ENCODE data around the gene PRKRA. TPM values are rescaled to one million over a fixed set of nuclear protein-coding genes. Genes with fewer than 3 reads are reported as not detected.

The PRKRA gene
- total RNA-seq, 4 donors from 2014 or later, result 35.6 to 317 (median 56.9) TPM

DNA sequence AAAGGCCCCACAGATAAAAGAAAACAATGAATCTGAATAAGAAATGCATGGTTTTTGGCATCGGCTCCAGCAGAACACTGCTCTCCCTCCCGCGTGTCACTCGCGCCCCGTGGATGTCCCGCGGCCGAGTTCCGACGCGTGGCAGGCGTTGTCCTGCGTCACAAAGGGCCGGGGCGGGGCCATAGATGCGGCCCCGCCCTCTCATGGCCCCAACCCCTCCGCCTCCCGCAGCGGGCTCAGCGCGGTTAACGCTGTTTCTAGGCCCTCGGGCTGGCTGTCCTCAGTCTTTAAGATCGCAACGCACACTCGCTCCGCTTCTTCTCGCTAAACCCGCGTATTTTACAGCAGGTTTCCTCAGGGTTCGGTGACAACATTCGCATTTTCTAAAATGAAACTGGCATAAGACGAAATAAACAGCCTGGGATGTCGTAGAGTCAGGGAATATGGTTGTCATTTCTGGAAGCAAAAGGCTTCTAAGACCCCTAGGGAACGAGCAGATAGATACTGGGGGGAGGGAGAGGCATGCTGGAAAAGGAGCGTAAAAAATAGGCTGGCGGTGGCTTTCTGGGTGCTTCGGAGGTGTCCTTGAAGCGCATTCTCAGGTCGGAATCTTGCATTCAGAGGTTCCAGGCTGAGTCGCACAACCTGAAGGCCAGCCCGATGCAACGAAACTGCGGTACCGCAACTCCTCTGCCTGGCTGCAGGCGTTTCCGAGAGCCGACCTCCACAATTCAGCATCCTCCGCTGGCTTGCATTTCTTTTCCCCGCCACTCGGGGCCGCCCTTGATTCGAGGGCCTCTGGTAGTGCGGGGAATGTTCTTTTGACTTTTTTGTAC, 27.7 kb upstream of the PRKRA start, which contains the start of gene FKBP7:
TSS of gene FKBP7 (minus strand) at position 162 of the 836 bp plus-strand sequence. CDS start at position 61, 101 bp downstream.
- in situ Hi-C loops (cut with MboI; ENCODE audit: low pct_ligation_motif_present in 1 of 4, low pct_unique_long_range_greater_than_20kb in 1 of 4, low sequenced_read_pairs in 3 of 4) (no loop called here), intact Hi-C loops (cut with DNase I; ENCODE audit: low total_unique reads) (loop anchor here (2.0 kb wide), 1 partner anchor 28 kb away; the partner anchor contains the start of genes PJVK and PRKRA)
- Histone ChIP-seq H3K4me3 (peak within 1 kb of the TSS; percentile 51 to 77 (median 58)), H3K27ac (peak within 1 kb of the TSS; percentile 94 to 98 (median 97)), H3K27me3 (no peaks in the 10 kb centered on the region), H3K4me1 (peaks cover 18 to 46% (median 32%) of the 10 kb centered on the region in 4 donors), H3K9me3 (no peaks in the 10 kb centered on the region), H3K36me3 (no peaks in the 10 kb centered on the region)
- TF ChIP-seq POLR2A (IDR thresholded peaks at IDR 0.05), result peak; percentile 73
- peak; percentile 63 for TF ChIP-seq EP300 (IDR thresholded peaks at IDR 0.05; ENCODE audit: low read depth)
- TF ChIP-seq, protein P1, sequence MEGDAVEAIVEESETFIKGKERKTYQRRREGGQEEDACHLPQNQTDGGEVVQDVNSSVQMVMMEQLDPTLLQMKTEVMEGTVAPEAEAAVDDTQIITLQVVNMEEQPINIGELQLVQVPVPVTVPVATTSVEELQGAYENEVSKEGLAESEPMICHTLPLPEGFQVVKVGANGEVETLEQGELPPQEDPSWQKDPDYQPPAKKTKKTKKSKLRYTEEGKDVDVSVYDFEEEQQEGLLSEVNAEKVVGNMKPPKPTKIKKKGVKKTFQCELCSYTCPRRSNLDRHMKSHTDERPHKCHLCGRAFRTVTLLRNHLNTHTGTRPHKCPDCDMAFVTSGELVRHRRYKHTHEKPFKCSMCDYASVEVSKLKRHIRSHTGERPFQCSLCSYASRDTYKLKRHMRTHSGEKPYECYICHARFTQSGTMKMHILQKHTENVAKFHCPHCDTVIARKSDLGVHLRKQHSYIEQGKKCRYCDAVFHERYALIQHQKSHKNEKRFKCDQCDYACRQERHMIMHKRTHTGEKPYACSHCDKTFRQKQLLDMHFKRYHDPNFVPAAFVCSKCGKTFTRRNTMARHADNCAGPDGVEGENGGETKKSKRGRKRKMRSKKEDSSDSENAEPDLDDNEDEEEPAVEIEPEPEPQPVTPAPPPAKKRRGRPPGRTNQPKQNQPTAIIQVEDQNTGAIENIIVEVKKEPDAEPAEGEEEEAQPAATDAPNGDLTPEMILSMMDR (IDR thresholded peaks at IDR 0.05), result peak; percentile 62 to 87 (median 80)
- TF ChIP-seq POLR2AphosphoS5 (IDR thresholded peaks at IDR 0.05), result peak; percentile 87 to 90 (median 88)
- DNase-seq, result peak; percentile 91
- 0 to 3% methylated on average over 7 to 56 of the region's 56 CpGs for WGBS, 2 donors (ENCODE audit: low coverage in 1 of 2)

DNA sequence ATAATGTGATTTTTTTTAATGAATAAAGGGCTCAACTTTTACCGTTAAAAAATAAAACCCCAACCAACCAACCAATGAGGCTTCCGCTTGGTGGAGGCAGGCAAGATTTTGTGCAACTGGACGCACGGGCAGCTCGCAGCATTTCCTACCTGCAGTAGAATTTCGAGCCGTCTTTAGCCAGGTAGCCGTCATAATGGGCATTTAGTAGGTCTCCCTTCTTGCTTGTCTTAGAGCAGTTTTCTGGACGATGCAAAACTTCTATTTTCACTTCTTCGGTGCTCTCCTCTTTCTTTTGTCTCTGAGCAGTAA, 27.1 kb upstream of the PRKRA start:
- Histone ChIP-seq H3K4me3 (peak overlapping the region; percentile 51 to 77 (median 58)), H3K4me1 (peaks cover 18 to 43% (median 32%) of the 10 kb centered on the region in 4 donors), H3K27me3 (no peaks in the 10 kb centered on the region), H3K36me3 (no peaks in the 10 kb centered on the region), H3K27ac (peak overlapping the region; percentile 94 to 98 (median 97)), H3K9me3 (no peaks in the 10 kb centered on the region)
- in situ Hi-C loops (cut with MboI; ENCODE audit: low pct_ligation_motif_present in 1 of 4, low pct_unique_long_range_greater_than_20kb in 1 of 4, low sequenced_read_pairs in 3 of 4), result no loop called here
- 1 to 2% methylated on average over 7 to 10 of the region's 10 CpGs for WGBS, 2 donors (ENCODE audit: low coverage in 1 of 2)
- intact Hi-C loops (cut with DNase I; ENCODE audit: low total_unique reads), result loop anchor here (2.0 kb wide), 1 partner anchor 27 kb away; the partner anchor contains the start of genes PJVK and PRKRA
- TF ChIP-seq, protein P1 (IDR thresholded peaks at IDR 0.05), result no peak
- TF ChIP-seq EP300 (IDR thresholded peaks at IDR 0.05; ENCODE audit: low read depth), result no peak
- TF ChIP-seq POLR2AphosphoS5 (IDR thresholded peaks at IDR 0.05), result no peak
- TF ChIP-seq POLR2A (IDR thresholded peaks at IDR 0.05), result no peak
- DNase-seq, result peak; percentile 20

DNA sequence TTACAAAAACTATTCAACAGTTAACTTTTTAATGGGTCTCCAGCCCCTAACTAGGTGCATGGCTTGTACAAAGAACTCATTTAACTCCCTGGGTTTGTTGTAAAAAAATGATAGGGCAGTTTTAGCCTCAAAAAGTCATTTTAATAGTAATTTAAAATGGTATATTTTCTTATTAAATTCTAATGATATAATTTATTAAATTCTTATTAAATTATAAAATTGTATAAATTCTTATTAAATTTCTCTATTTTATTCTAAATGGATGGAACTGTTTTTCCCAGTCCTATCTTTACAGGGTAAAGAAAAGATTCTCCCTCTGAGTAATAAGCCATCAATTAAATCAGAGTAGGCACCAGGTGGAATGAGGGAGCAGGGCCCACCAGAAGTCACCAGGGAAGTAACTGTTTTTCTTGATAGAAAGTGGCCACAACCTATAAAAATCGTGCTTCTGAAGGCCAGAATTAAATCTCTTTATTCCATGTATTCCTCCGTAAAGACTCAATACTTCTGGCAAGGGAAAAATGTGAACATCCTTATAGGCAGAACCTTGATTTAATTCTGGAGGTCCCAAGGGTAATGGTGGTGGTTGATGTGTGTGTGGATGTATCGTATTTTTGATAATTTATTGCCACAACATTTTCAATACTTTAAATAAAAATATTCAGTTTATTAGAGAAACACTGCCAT, 26.6 kb upstream of the PRKRA start:
- peak overlapping the region; percentile 94 to 98 (median 97) for H3K27ac ChIP-seq
- intact Hi-C loops (cut with DNase I; ENCODE audit: low total_unique reads), result loop anchor here (2.0 kb wide), 1 partner anchor 27 kb away; the partner anchor contains the start of genes PJVK and PRKRA
- TF ChIP-seq, protein P1 (IDR thresholded peaks at IDR 0.05), result no peak
- no peak for TF ChIP-seq POLR2AphosphoS5 (IDR thresholded peaks at IDR 0.05)
- no peak for TF ChIP-seq EP300 (IDR thresholded peaks at IDR 0.05; ENCODE audit: low read depth)
- no peak for TF ChIP-seq POLR2A (IDR thresholded peaks at IDR 0.05)
- DNase-seq, result no peak
- no peaks in the 10 kb centered on the region for H3K36me3 ChIP-seq
- peak overlapping the region; percentile 51 to 77 (median 58) for H3K4me3 ChIP-seq
- no peaks in the 10 kb centered on the region for H3K27me3 ChIP-seq
- no peaks in the 10 kb centered on the region for H3K9me3 ChIP-seq
- in situ Hi-C loops (cut with MboI; ENCODE audit: low pct_ligation_motif_present in 1 of 4, low pct_unique_long_range_greater_than_20kb in 1 of 4, low sequenced_read_pairs in 3 of 4), result no loop called here
- H3K4me1 ChIP-seq, result peaks cover 16 to 38% (median 27%) of the 10 kb centered on the region in 4 donors
- 7 to 8% methylated on average over 3 of the region's 3 CpGs for WGBS, 2 donors (ENCODE audit: low coverage in 1 of 2)

DNA sequence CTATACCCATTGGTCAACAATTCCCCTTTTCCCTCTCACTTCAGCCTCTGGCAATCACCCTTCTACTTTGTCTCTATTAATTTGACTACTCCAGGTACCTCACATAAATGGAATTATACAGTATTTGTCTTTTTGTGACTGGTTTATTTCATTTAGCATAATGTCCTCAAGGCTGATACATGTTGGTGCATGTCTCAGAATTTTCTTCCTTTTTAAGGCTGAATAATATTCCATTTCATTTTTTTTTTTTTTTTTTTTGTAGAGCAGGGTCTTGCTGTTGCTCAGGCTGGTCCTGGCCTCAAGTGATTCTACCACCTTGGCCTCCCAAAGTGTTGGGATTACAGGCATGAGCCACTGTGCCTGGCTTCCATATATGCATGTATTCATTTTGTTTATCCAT, 25.5 kb upstream of the PRKRA start:
- DNase-seq, result no peak
- H3K27me3 ChIP-seq, result no peaks in the 10 kb centered on the region
- TF ChIP-seq, protein P1 (IDR thresholded peaks at IDR 0.05), result no peak
- no peak for TF ChIP-seq POLR2AphosphoS5 (IDR thresholded peaks at IDR 0.05)
- no peak for TF ChIP-seq POLR2A (IDR thresholded peaks at IDR 0.05)
- TF ChIP-seq EP300 (IDR thresholded peaks at IDR 0.05; ENCODE audit: low read depth), result no peak
- no peak overlapping the region for H3K27ac ChIP-seq
- no peaks in the 10 kb centered on the region for H3K9me3 ChIP-seq
- H3K36me3 ChIP-seq, result no peaks in the 10 kb centered on the region
- intact Hi-C loops (cut with DNase I; ENCODE audit: low total_unique reads), result no loop called here
- no peak overlapping the region for H3K4me3 ChIP-seq
- in situ Hi-C loops (cut with MboI; ENCODE audit: low pct_ligation_motif_present in 1 of 4, low pct_unique_long_range_greater_than_20kb in 1 of 4, low sequenced_read_pairs in 3 of 4), result no loop called here
- H3K4me1 ChIP-seq, result peaks cover 5 to 27% (median 16%) of the 10 kb centered on the region in 4 donors
